Stimulated activated CD4-positive, alpha-beta T cell treated with anti-CD3 and anti-CD28 coated beads, TNF-alpha, amount 100 ng/mL, for 4 hours (primary cell): ENCODE data around the gene MARCHF9.
A peak's percentile ranks its signal among the peaks of the same experiment; 100 is the strongest.

Source experiments
- DNase-seq, 3 experiments: peaks; one replicate each; pipeline ENCODE4 v3.0.0-alpha.2; 2020; ENCODE audit warnings: low read depth in 3 of 3

MARCHF9 gene

GRCh38 chr12:57737467-57738460 is 17.1 kb upstream of the MARCHF9 start:
- no peak for DNase-seq

DNA sequence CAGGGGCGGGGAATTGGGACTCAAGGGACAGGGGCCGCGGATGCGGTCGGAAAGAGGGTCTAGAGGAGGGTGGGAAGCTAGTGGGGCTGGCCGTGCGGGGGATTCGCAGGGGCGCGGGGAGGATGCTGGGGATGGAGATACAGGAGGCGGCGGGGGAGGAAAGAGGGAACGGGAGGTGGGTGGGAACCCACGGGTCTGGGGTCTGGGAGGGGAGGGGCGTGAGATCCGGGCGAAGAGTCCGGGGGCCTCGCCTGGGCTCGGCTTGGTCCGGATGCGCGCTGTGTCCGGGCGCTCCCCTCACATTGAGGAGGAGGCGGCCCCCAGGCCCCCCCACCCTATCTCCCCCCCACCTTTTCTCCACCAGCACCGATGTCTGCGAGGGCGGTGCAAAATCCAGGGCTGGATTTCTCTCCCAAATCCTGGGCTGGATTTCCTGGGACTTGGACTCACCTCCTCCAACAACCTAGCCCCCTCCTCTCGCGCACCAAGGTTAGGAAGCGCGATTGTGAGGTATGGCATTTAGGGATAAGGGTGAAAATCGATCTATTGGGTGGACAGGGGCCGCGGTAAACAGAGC is 16.2 kb upstream of the MARCHF9 start, which contains the start of gene AGAP2:
Gene AGAP2, minus strand, starts transcription at position 82 of the 577 bp plus-strand sequence. CDS start 496 bp downstream, outside the sequence.
- DNase-seq: no peak

DNA sequence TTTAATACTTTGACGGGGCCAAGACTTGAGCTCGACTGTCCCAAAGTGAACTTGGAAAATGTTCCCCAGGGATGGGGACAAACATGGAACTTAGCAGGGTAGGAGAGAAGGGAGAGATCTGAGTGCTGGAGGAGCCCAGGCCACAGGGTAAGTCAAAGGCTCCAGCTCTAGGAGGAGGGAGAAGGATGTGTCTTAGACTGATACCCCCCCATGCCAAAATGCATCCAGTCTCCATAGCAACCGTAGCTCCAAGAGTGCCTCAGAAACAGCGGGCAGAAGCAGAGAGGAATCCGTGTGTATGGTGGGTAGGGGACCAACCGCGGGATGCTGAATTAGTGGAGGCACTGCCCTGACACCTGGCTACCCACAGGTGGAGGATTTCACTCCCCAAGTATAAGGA is 15.5 kb upstream of the MARCHF9 start:
- no peak for DNase-seq

GRCh38 chr12:57739914-57740538 is 14.9 kb upstream of the MARCHF9 start:
- DNase-seq: no peak

- peak in 2 of 3 experiments; percentile 54 to 63 for DNase-seq
Observed at GRCh38 chr12:57740656-57741412, 14.1 kb upstream of the MARCHF9 start.

- no peak for DNase-seq
Observed at GRCh38 chr12:57741413-57741789, 13.5 kb upstream of the MARCHF9 start.

DNA sequence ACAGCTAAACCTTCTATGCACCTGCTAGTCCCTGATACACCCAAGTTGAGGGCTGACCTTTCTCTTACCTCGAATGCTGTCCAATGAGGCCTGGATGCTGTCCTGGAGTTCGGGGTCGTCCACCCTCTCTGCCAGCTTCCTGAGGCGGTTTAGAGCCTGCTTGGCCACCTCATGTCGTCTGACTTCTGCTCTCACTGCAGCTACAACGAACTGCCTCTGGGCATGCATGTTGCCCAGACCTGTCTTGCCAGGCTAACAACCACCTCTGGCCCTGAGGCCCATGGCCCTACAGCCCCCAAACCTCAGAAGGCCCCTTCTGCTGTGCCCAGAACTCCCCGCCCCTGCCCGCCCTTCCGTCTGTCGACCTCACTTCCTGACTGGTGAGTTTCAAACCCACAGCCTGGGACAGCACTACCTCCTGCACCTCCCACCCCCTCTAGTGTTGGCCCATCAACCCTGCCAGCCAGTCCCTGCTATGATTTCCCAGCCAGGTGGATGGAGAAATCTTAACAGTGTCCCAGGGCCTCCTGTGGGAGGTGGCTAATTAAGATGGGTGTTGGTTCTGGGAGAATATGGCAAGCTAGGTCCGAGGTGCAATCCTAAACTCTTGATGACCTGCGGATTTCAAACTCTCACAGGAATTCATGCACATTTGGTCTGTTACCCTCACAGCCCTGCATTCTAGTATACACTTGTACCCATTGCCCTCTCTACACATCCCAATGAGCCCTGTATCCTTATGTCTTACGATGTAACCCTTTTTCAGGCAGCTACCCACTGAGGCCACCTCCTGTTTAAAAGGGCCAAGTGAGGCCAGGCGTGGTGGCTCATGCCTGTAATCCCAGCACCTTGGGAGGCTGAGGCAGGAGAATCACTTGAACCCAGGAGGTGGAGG is 12.8 kb upstream of the MARCHF9 start:
- DNase-seq: peak; percentile 55 to 69 (median 60)

- DNase-seq: no peak
Observed at GRCh38 chr12:57743769-57744168, 11.1 kb upstream of the MARCHF9 start.

- DNase-seq: peak in 2 of 3 experiments; percentile 53 to 59
Observed at GRCh38 chr12:57744194-57744776, 10.6 kb upstream of the MARCHF9 start.

DNA sequence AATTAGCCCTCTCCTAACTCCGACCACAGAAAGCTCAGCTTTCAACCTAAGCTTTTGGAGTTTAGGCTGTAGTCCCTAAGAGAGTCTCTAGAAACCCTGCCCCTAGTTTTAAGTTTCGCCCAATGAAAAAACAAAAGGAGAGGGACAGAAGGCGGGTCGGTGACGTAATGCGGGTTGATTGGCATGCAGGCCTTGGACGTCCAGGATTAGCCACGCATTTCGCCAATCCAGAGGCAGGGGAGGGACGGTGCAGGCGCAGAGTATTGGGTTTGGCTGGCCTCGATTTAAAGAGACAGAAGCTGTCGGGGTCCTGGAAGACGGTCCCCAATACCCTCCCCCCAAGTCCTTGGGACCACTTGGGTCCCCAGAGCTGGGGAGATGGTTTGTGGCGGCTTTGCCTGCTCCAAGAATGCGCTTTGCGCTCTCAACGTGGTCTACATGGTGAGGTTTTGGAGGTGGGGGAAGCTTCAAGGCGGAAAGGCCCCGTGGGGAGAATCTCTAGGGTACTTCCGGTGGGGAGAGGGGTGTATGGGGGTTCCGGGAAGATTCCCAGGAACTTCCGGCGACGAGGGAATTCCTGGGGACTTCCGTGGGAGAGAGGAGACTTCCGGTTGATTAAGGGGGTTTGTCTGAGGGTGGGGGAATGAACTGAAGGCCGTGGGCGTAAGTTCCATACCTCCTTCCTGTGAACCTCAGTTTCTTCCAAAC is 10.0 kb upstream of the MARCHF9 start, which contains the start of gene TSPAN31:
Gene TSPAN31, plus strand, starts transcription at position 263 of the 708 bp plus-strand sequence. Its CDS starts 116 bp downstream, at position 379.
- DNase-seq: peak; percentile 84 to 88 (median 86)

DNA sequence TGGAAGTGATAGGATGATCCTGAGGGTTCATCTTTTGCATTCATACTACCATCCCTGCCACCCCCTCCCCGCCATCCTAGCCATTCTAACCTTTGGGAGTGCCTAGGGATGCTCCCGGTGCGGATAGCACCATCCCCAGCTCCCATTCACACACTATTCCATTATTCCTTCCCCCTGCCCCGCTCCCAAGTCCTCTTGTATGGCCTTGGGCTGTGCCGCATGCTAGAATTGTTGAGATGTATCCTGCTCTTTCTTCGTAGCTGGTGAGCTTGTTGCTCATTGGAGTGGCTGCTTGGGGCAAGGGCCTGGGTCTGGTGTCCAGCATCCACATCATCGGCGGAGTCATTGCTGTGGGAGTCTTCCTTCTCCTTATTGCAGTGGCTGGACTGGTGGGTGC is 9.4 kb upstream of the MARCHF9 start:
- no peak for DNase-seq

- no peak for DNase-seq
Observed at GRCh38 chr12:57746025-57746424, 8.9 kb upstream of the MARCHF9 start.

DNA sequence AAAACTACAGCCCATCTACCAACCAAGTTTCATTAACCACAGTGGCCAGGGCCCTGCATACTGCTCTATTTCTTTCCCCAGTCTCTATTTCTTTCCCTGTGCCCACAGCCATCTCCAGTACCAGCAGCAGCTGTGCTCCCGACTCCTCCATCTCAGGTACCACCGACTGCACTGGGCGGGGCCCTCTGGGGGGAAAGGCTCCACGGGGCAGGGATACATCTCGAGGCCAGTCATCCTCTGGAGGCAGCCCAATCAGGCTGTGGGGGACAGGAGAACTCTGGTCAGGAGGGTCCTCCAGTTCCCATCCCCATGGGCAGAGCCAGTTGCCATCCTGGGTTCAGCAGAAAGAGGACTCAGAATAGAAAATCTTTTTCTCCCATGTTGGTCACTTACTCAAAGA is 5.8 kb upstream of the MARCHF9 start:
- DNase-seq: no peak

DNA sequence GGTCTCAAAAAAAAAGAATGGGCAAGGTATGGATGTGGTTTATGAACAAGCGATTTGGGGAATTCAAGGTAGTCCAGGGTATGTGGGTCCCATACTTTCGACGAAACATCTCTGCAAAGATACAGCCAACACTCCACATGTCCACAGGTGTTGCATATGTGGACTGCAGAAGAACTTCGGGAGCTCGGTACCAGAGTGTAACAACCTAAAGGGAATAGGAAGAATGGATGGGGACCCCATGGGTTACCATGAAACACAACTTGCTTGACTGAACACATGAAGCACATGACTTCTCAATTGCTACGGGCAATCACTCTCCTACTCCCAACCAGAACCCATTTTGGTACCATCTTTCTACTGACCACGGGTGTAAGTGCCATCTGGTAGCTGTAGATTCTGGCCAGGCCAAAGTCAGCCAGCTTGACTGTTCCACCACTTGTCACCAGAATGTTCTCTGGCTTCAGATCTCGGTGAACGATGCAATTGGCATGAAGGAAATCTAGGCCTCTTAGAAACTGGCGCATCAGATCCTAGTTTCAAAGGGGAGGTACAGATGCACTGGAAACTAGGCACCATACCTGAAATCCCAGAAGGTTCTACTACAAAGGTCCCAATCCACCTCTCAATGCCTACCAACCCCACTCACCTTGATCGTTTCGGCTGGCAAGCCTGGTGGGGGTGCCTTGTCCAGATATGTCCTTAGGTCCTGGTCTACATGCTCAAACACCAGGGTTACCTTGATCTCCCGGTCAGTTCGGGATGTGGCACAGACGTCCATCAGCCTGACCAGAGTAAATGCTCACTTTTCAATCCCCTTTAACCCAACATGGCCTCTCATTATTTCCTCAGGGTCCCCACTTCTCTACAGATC is 4.1 kb upstream of the MARCHF9 start:
- DNase-seq: no peak

DNA sequence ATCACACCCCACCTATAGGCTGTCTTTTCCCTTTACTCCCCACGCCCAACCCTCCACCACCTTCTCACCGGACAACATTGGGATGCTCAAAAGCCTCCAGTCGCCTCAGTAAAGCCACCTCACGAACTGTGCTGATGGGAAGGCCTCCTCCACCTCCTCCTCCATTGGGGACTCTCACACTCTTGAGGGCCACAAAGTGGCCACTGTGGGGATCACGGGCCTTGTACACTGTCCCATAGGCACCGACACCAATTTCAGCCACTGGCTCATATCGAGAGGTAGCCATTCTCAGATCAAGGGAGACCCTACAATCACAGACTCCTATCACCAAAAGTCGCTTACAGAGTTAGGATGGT is 3.5 kb upstream of the MARCHF9 start:
- DNase-seq: no peak

GRCh38 chr12:57751788-57752667 is 2.9 kb upstream of the MARCHF9 start, which contains the start of gene CDK4:
Gene CDK4 (minus strand): TSS chr12:57752310. CDS start chr12:57751717, 593 bp downstream.
- DNase-seq: peak; percentile 95 to 97 (median 96)

DNA sequence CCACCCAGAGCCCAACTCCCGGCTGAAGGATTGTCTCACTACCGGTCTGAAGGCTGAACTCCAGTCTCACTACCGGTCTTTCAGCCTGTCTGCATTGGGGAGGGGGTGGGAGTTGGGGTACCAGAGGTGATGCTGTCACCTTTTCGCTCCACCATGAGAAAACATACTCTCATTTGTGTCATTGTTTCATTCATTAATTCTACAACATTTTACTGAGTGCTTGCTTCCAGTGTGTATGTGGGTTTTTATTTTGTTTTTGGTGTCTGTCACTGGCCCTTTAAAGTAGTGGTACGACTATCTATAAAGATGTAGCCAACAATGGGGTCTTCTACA is 2.3 kb upstream of the MARCHF9 start:
- no peak for DNase-seq
